Measurements from ENCODE around the gene ZFHX3.
"Not testable (repeated sequence)": the region's sequence is repeated elsewhere in the genome, so short reads cannot be mapped to it uniquely, and the experiment has no call there.

The ZFHX3 gene

DNA sequence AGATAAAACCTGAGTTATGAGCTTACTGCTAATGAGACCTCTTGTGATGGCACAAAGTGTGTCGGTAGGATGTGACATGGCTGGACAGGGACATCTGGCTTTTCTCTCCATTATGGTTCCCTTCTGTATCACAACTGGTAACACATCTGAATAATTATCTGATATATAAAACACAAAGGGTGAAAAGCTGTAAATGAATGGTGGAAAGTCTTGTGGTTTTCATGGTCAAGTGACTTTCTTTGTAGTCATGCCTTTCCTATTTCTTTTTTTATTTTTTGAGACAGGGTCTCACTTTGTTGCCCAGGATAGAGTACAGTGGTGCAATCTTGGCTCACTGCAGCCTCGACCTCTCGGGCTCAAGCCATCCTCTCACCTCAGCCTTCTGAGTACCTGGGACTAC lies 35.3 kb upstream of the ZFHX3 start:
- Histone ChIP-seq H3K36me3 (no peaks in the 10 kb centered on the region), H3K27me3 (no peaks in the 10 kb centered on the region), H3K4me1 (ENCODE audit: control insufficient read depth in 1 of 2, insufficient read depth in 1 of 2, low read depth in 1 of 2, low read length in 1 of 2) (no peaks in the 10 kb centered on the region), H3K9me3 (no peaks in the 10 kb centered on the region), H3K27ac (no peak overlapping the region), H3K4me3 (ENCODE audit: low read depth in 1 of 2, low read length in 1 of 2) (no peak overlapping the region)
- TF ChIP-seq, protein P1, sequence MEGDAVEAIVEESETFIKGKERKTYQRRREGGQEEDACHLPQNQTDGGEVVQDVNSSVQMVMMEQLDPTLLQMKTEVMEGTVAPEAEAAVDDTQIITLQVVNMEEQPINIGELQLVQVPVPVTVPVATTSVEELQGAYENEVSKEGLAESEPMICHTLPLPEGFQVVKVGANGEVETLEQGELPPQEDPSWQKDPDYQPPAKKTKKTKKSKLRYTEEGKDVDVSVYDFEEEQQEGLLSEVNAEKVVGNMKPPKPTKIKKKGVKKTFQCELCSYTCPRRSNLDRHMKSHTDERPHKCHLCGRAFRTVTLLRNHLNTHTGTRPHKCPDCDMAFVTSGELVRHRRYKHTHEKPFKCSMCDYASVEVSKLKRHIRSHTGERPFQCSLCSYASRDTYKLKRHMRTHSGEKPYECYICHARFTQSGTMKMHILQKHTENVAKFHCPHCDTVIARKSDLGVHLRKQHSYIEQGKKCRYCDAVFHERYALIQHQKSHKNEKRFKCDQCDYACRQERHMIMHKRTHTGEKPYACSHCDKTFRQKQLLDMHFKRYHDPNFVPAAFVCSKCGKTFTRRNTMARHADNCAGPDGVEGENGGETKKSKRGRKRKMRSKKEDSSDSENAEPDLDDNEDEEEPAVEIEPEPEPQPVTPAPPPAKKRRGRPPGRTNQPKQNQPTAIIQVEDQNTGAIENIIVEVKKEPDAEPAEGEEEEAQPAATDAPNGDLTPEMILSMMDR (IDR thresholded peaks at IDR 0.05) = no peak

DNA sequence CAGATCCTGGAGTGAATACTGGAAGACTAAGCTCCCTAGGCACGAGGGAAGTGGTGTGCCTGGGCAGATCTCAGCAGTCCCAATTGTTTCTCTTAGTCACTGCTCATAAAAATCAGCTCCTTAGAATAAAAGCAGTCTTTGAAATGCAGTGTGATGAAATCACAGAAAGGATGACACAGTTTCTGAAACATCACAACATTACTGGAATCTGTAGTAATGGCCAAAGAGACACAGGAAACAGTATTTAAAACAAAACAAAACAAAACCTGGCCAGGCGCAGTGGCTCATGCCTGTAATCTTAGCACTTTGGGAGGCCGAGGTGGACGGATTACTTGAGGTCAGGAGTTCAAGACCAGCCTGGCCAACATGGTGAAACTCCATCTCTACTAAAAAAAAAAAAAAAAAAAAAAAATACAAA lies 34.7 kb upstream of the ZFHX3 start:
- H3K9me3 ChIP-seq; H3K4me3 ChIP-seq (ENCODE audit: low read depth in 1 of 2, low read length in 1 of 2); H3K4me1 ChIP-seq (ENCODE audit: control insufficient read depth in 1 of 2, insufficient read depth in 1 of 2, low read depth in 1 of 2, low read length in 1 of 2); H3K27me3 ChIP-seq; H3K27ac ChIP-seq; H3K36me3 ChIP-seq: not testable (repeated sequence)

- TF ChIP-seq, protein P1 (IDR thresholded peaks at IDR 0.05) = no peak
- H3K36me3 ChIP-seq = no peaks in the 10 kb centered on the region
- no peaks in the 10 kb centered on the region for H3K4me1 ChIP-seq (ENCODE audit: control insufficient read depth in 1 of 2, insufficient read depth in 1 of 2, low read depth in 1 of 2, low read length in 1 of 2)
- H3K4me3 ChIP-seq (ENCODE audit: low read depth in 1 of 2, low read length in 1 of 2) = no peak overlapping the region
- H3K27me3 ChIP-seq = peaks cover 13% of the 10 kb centered on the region
- no peaks in the 10 kb centered on the region for H3K9me3 ChIP-seq
- no peak overlapping the region for H3K27ac ChIP-seq
These were observed 33.0 kb upstream of the ZFHX3 start for GRCh38 chr16:73080931-73081330.

- Histone ChIP-seq H3K27me3 (peaks cover 56% of the 10 kb centered on the region), H3K36me3 (no peaks in the 10 kb centered on the region), H3K4me1 (ENCODE audit: control insufficient read depth in 1 of 2, insufficient read depth in 1 of 2, low read depth in 1 of 2, low read length in 1 of 2) (peaks cover 0 to 1% of the 10 kb centered on the region in 2 experiments), H3K9me3 (no peaks in the 10 kb centered on the region), H3K27ac (no peak overlapping the region), H3K4me3 (ENCODE audit: low read depth in 1 of 2, low read length in 1 of 2) (no peak overlapping the region)
- TF ChIP-seq, protein P1 (IDR thresholded peaks at IDR 0.05) = no peak
These were observed 28.4 kb upstream of the ZFHX3 start for GRCh38 chr16:73076324-73076810.

GRCh38 chr16:73074382-73074781 lies 26.5 kb upstream of the ZFHX3 start:
- Histone ChIP-seq H3K4me1 (ENCODE audit: control insufficient read depth in 1 of 2, insufficient read depth in 1 of 2, low read depth in 1 of 2, low read length in 1 of 2) (peaks cover 0 to 9% of the 10 kb centered on the region in 2 experiments), H3K4me3 (ENCODE audit: low read depth in 1 of 2, low read length in 1 of 2) (no peak overlapping the region), H3K27me3 (peaks cover 76% of the 10 kb centered on the region), H3K27ac (no peak overlapping the region), H3K36me3 (no peaks in the 10 kb centered on the region), H3K9me3 (no peaks in the 10 kb centered on the region)
- TF ChIP-seq, protein P1 (IDR thresholded peaks at IDR 0.05) = no peak

DNA sequence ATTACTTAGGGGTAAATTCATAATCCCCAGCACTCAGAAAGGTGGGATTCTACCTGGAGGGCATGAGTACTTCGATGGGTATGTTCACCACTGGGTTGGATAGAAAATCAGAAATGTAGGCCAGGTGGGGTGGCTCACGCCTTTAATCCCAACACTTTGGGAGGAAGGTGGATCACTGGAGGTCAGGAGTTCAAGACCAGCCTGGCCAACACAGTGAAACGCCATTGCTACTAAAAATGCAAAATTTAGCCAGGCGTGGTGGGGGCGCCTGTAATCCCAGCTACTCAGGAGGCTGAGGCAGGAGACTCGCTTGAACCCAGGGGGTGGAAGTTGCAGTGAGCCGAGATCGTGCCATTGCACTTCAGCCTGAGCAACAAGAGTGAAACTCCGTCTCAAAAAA lies 24.1 kb upstream of the ZFHX3 start:
- H3K4me3 ChIP-seq (ENCODE audit: low read depth in 1 of 2, low read length in 1 of 2); H3K27ac ChIP-seq; H3K9me3 ChIP-seq; H3K36me3 ChIP-seq: not testable (repeated sequence)
- peaks cover 16 to 28% of the 10 kb centered on the region in 2 experiments for H3K4me1 ChIP-seq (ENCODE audit: control insufficient read depth in 1 of 2, insufficient read depth in 1 of 2, low read depth in 1 of 2, low read length in 1 of 2)
- H3K27me3 ChIP-seq = peaks cover 92% of the 10 kb centered on the region
